Dedifferentiated amniotic fluid mesenchymal stem cell (primary cell): ENCODE data around the gene TLE6.
"Not testable (repeated sequence)": the region's sequence is repeated elsewhere in the genome, so short reads cannot be mapped to it uniquely, and the experiment has no call there.

Experiments
- DNase-seq: peaks from one replicate; pipeline ENCODE4 v3.0.0-alpha.2; 2016; ENCODE audit errors: extremely low spot score

The TLE6 gene

GRCh38 chr19:3028305-3029064, 51.1 kb downstream of the TLE6 start:
- DNase-seq: no peak

- no peak for DNase-seq
Observed at GRCh38 chr19:3029065-3029923, 51.9 kb downstream of the TLE6 start, which contains the start of gene TLE2. Gene TLE2 (minus strand): TSS chr19:3029280. CDS start chr19:3028904, 376 bp downstream.

GRCh38 chr19:3031607-3031867, 54.2 kb downstream of the TLE6 start:
- DNase-seq: no peak

GRCh38 chr19:3033595-3034405, 56.4 kb downstream of the TLE6 start:
- DNase-seq: no peak

- no peak for DNase-seq
Observed at GRCh38 chr19:3034406-3034655, 57.0 kb downstream of the TLE6 start.

GRCh38 chr19:3034656-3035541, 57.5 kb downstream of the TLE6 start:
- no peak for DNase-seq

GRCh38 chr19:3035542-3036118, 58.3 kb downstream of the TLE6 start:
- DNase-seq: peak; percentile 99

- DNase-seq: peak; percentile 90
Observed at GRCh38 chr19:3036119-3036976, 59.0 kb downstream of the TLE6 start.

- not testable (repeated sequence) for DNase-seq
Observed at GRCh38 chr19:3036977-3037544, 59.7 kb downstream of the TLE6 start.

GRCh38 chr19:3038214-3038613, 60.9 kb downstream of the TLE6 start:
- DNase-seq: no peak

GRCh38 chr19:3039125-3039524, 61.8 kb downstream of the TLE6 start:
- DNase-seq: no peak

GRCh38 chr19:3039641-3040077, 62.3 kb downstream of the TLE6 start:
- DNase-seq: no peak

GRCh38 chr19:3041327-3041726, 64.0 kb downstream of the TLE6 start:
- no peak for DNase-seq

- DNase-seq: no peak
Observed at GRCh38 chr19:3041761-3042620, 64.6 kb downstream of the TLE6 start.

- no peak for DNase-seq
Observed at GRCh38 chr19:3042621-3043267, 65.4 kb downstream of the TLE6 start.
